SKM-1 (cell line): ENCODE results near the gene CHD1.

ENCODE experiments used
- DNase-seq: peaks from one replicate; lab custom pipeline; 2025; ENCODE audit not compliant: unreplicated experiment; lab: John Stamatoyannopoulos, UW

The CHD1 gene

GRCh38 chr5:98825582-98826375, 103.0 kb downstream of the CHD1 start:
- DNase-seq: no peak

- DNase-seq: no peak
These were observed 112.1 kb downstream of the CHD1 start for GRCh38 chr5:98816582-98817222.

- DNase-seq: no peak
These were observed 115.1 kb downstream of the CHD1 start for GRCh38 chr5:98813755-98814154.

GRCh38 chr5:98810206-98810605, 118.6 kb downstream of the CHD1 start:
- no peak for DNase-seq

GRCh38 chr5:98807806-98808205, 121.0 kb downstream of the CHD1 start:
- DNase-seq: no peak

- no peak for DNase-seq
These were observed 123.7 kb downstream of the CHD1 start for GRCh38 chr5:98805070-98805469.

- no peak for DNase-seq
These were observed 124.7 kb downstream of the CHD1 start for GRCh38 chr5:98804066-98804465.
